GM23248 (cell line): ENCODE data around the gene TRIM72. TPM values are rescaled to one million over a fixed set of nuclear protein-coding genes. Genes with fewer than 3 reads are reported as not detected.

Experiments
- DNase-seq: peaks from one replicate; pipeline ENCODE4 v3.0.0-alpha.2; 2015
- H2AFZ ChIP-seq: fragments of 200-600 bp; sonication (generic); 2 replicates; pipeline ENCODE4 v1.6.1; 2016; ENCODE audit warnings: antibody characterized with exemption
- H3F3A ChIP-seq: fragments of 200-600 bp; sonication (generic); 2 replicates; pipeline ENCODE4 v1.6.1; 2016; ENCODE audit warnings: mild to moderate bottlenecking, antibody characterized with exemption, mixed run types; ENCODE audit not compliant: insufficient read depth
- H3K27ac ChIP-seq: fragments of 200-600 bp; sonication (generic); 2 replicates; pipeline ENCODE4 v1.5.1; 2016; ENCODE audit warnings: mild to moderate bottlenecking
- H3K27me3 ChIP-seq: fragments of 200-600 bp; sonication (generic); replicated peaks from 2 replicates; pipeline ENCODE4 v1.6.1; 2016; ENCODE audit warnings: mild to moderate bottlenecking; ENCODE audit not compliant: insufficient read depth
- H3K36me3 ChIP-seq: fragments of 200-600 bp; sonication (generic); 2 replicates; pipeline ENCODE4 v1.6.1; 2016; ENCODE audit warnings: low read depth, mild to moderate bottlenecking
- H3K4me1 ChIP-seq: fragments of 200-600 bp; sonication (generic); 2 replicates; pipeline ENCODE4 v1.6.1; 2016; ENCODE audit warnings: mild to moderate bottlenecking; ENCODE audit not compliant: insufficient read depth
- H3K4me2 ChIP-seq: fragments of 200-600 bp; sonication (generic); one replicate; pipeline ENCODE4 v1.6.1; 2016; ENCODE audit warnings: mild to moderate bottlenecking; ENCODE audit not compliant: unreplicated experiment
- H3K4me3 ChIP-seq: fragments of 200-600 bp; sonication (generic); 2 replicates; pipeline ENCODE4 v1.5.1; 2016; ENCODE audit warnings: mild to moderate bottlenecking
- H3K79me2 ChIP-seq: fragments of 200-600 bp; sonication (generic); 2 replicates; pipeline ENCODE4 v1.6.1; 2016; ENCODE audit warnings: mild to moderate bottlenecking; ENCODE audit not compliant: insufficient read depth
- H3K9ac ChIP-seq: fragments of 200-600 bp; sonication (generic); 2 replicates; pipeline ENCODE4 v1.6.1; 2016; ENCODE audit warnings: mild to moderate bottlenecking
- H3K9me2 ChIP-seq: fragments of 200-600 bp; sonication (generic); 2 replicates; pipeline ENCODE4 v1.6.1; 2016; ENCODE audit warnings: mixed run types, mild to moderate bottlenecking, moderate library complexity; ENCODE audit not compliant: insufficient read depth
- H3K9me3 ChIP-seq: fragments of 200-600 bp; sonication (generic); one replicate; pipeline ENCODE4 v1.6.1; 2017; ENCODE audit warnings: low read depth
- H4K20me1 ChIP-seq: fragments of 200-600 bp; sonication (generic); 2 replicates; pipeline ENCODE4 v1.6.0; 2016; ENCODE audit not compliant: insufficient read depth
- EZH2 ChIP-seq: fragments of 200-600 bp; sonication (generic); IDR thresholded peaks from 2 replicates; pipeline ENCODE4 v1.6.1; 2018; ENCODE audit warnings: antibody characterized with exemption, mild to moderate bottlenecking; ENCODE audit not compliant: insufficient read depth, poor library complexity, severe bottlenecking
- EZH2phosphoT487 ChIP-seq: fragments of 200-600 bp; sonication (generic); IDR thresholded peaks from 2 replicates; pipeline ENCODE4 v1.6.1; 2018; ENCODE audit warnings: antibody characterized with exemption, moderate library complexity, mild to moderate bottlenecking, low read depth; ENCODE audit not compliant: insufficient read depth
- WGBS, 2 experiments: methylation state at CpG; one replicate each; pipeline ENCODE4 v1.1.6; 2015 to 2017; ENCODE audit warnings: low lambda C conversion rate in 2 of 2, low coverage in 1 of 2; ENCODE audit errors: missing lambda C conversion rate in 2 of 2; 5-methylcytosine and 5-hydroxymethylcytosine counted together
- in situ Hi-C: fragments of 300-500 bp; cut with MboI; formaldehyde crosslinking; loops from 2 replicates; pipeline ENCODE4 v1.15.0; 2020
- polyA plus RNA-seq: library from polyadenylated mRNA; unstranded; fragments of >200 nt; fragmentation: Nextera tagmentation; extraction: Ambion mirVana; gene quantifications from 2 replicates; pipeline ENCODE4 v1.2.1, GENCODE V29; 2016
- total RNA-seq: library from RNA; depleted of rRNA; stranded (reverse); fragments of >200 nt; shearing (Covaris generic); gene quantifications from 2 replicates; pipeline ENCODE4 v1.2.3, GENCODE V29; 2014

Gene TRIM72
- total and polyA plus RNA-seq, 2 experiments from 2014 or later = not detected

- 78 to 81% methylated on average over 7 of the region's 7 CpGs for WGBS, 2 experiments
- H3K27ac ChIP-seq = no peak overlapping the region
- H2AFZ ChIP-seq = no peak overlapping the region
- no peaks in the 10 kb centered on the region for H3K9me2 ChIP-seq
- H3K9me3 ChIP-seq = no peaks in the 10 kb centered on the region
- H3K4me3 ChIP-seq = no peak overlapping the region
- no peaks in the 10 kb centered on the region for H3K79me2 ChIP-seq
- no peak overlapping the region for H3K4me2 ChIP-seq
- H3K27me3 ChIP-seq = peaks cover 13% of the 10 kb centered on the region
- DNase-seq = no peak
- no peak for TF ChIP-seq EZH2phosphoT487
- no peaks in the 10 kb centered on the region for H3K36me3 ChIP-seq
- H3K4me1 ChIP-seq = no peaks in the 10 kb centered on the region
- in situ Hi-C loops = no loop called here
- no peak overlapping the region for H3K9ac ChIP-seq
- H3F3A ChIP-seq = no peaks in the 10 kb centered on the region
- H4K20me1 ChIP-seq = no peaks in the 10 kb centered on the region
Measured at GRCh38 chr16:31250782-31251384, 37.0 kb downstream of the TRIM72 start.

- Histone ChIP-seq H3K79me2 (no peaks in the 10 kb centered on the region), H3F3A (no peaks in the 10 kb centered on the region), H3K27ac (no peak overlapping the region), H3K9me2 (no peaks in the 10 kb centered on the region), H4K20me1 (no peaks in the 10 kb centered on the region), H3K9me3 (no peaks in the 10 kb centered on the region), H2AFZ (no peak overlapping the region), H3K4me3 (no peak overlapping the region), H3K4me1 (no peaks in the 10 kb centered on the region), H3K9ac (no peak overlapping the region), H3K27me3 (peaks cover 7% of the 10 kb centered on the region), H3K4me2 (no peak overlapping the region), H3K36me3 (no peaks in the 10 kb centered on the region)
- DNase-seq = no peak
- in situ Hi-C loops = no loop called here
- TF ChIP-seq EZH2phosphoT487 (no peak), EZH2 (no peak)
- 81 to 82% methylated on average over 5 of the region's 5 CpGs for WGBS, 2 experiments
Measured at GRCh38 chr16:31251435-31251834, 37.5 kb downstream of the TRIM72 start.

- TF ChIP-seq EZH2phosphoT487 (no peak), EZH2 (no peak)
- H3K27me3 ChIP-seq = peaks cover 2% of the 10 kb centered on the region; the same call in 1 of the 2 replicates
- no peak overlapping the region for H3K27ac ChIP-seq
- no peaks in the 10 kb centered on the region for H3K4me1 ChIP-seq
- no peak overlapping the region for H3K9ac ChIP-seq
- in situ Hi-C loops = no loop called here
- no peaks in the 10 kb centered on the region for H3K9me2 ChIP-seq
- H3K4me3 ChIP-seq = no peak overlapping the region
- WGBS, 2 experiments = 44 to 57% methylated on average over 5 of the region's 5 CpGs
- H3K4me2 ChIP-seq = no peak overlapping the region
- DNase-seq = no peak
- no peaks in the 10 kb centered on the region for H4K20me1 ChIP-seq
- H3K9me3 ChIP-seq = no peaks in the 10 kb centered on the region
- H2AFZ ChIP-seq = no peak overlapping the region
- H3F3A ChIP-seq = no peaks in the 10 kb centered on the region
- no peaks in the 10 kb centered on the region for H3K79me2 ChIP-seq
- no peaks in the 10 kb centered on the region for H3K36me3 ChIP-seq
Measured at GRCh38 chr16:31253642-31254045, 39.7 kb downstream of the TRIM72 start.

GRCh38 chr16:31256466-31256865 lies 42.5 kb downstream of the TRIM72 start:
- WGBS, 2 experiments = 45 to 54% methylated on average over 8 of the region's 8 CpGs
- H2AFZ ChIP-seq = no peak overlapping the region
- H4K20me1 ChIP-seq = no peaks in the 10 kb centered on the region
- H3F3A ChIP-seq = no peaks in the 10 kb centered on the region
- no peak for DNase-seq
- H3K27ac ChIP-seq = no peak overlapping the region
- H3K79me2 ChIP-seq = no peaks in the 10 kb centered on the region
- H3K4me3 ChIP-seq = no peak overlapping the region
- H3K27me3 ChIP-seq = peaks cover 8% of the 10 kb centered on the region
- no peak overlapping the region for H3K4me2 ChIP-seq
- no peaks in the 10 kb centered on the region for H3K36me3 ChIP-seq
- TF ChIP-seq EZH2 (no peak), EZH2phosphoT487 (no peak)
- H3K4me1 ChIP-seq = no peaks in the 10 kb centered on the region
- in situ Hi-C loops = no loop called here
- H3K9me3 ChIP-seq = no peaks in the 10 kb centered on the region
- no peak overlapping the region for H3K9ac ChIP-seq
- H3K9me2 ChIP-seq = no peaks in the 10 kb centered on the region

- no peak overlapping the region for H3K4me2 ChIP-seq
- no peaks in the 10 kb centered on the region for H3F3A ChIP-seq
- H3K9ac ChIP-seq = no peak overlapping the region
- H3K4me3 ChIP-seq = no peak overlapping the region
- no peaks in the 10 kb centered on the region for H3K9me2 ChIP-seq
- no peaks in the 10 kb centered on the region for H3K79me2 ChIP-seq
- no peaks in the 10 kb centered on the region for H3K4me1 ChIP-seq
- no peak overlapping the region for H2AFZ ChIP-seq
- no peak overlapping the region for H3K27ac ChIP-seq
- no peak for DNase-seq
- 48 to 59% methylated on average over 4 of the region's 4 CpGs for WGBS, 2 experiments
- no peak for TF ChIP-seq EZH2
- no peak for TF ChIP-seq EZH2phosphoT487
- H3K27me3 ChIP-seq = peaks cover 12% of the 10 kb centered on the region
- in situ Hi-C loops = no loop called here
- no peaks in the 10 kb centered on the region for H4K20me1 ChIP-seq
- H3K9me3 ChIP-seq = no peaks in the 10 kb centered on the region
- no peaks in the 10 kb centered on the region for H3K36me3 ChIP-seq
Measured at GRCh38 chr16:31258366-31258765, 44.4 kb downstream of the TRIM72 start.
